ENCODE results near the gene ARSA. TPM values are rescaled to one million over a fixed set of nuclear protein-coding genes. Genes with fewer than 3 reads are reported as not detected.

The ARSA gene
- total and polyA plus RNA-seq, 2 donors (not counting 3 experiments of a cell fraction or from before 2014, with no cell fraction given) = 22.3 to 33.6 TPM

DNA sequence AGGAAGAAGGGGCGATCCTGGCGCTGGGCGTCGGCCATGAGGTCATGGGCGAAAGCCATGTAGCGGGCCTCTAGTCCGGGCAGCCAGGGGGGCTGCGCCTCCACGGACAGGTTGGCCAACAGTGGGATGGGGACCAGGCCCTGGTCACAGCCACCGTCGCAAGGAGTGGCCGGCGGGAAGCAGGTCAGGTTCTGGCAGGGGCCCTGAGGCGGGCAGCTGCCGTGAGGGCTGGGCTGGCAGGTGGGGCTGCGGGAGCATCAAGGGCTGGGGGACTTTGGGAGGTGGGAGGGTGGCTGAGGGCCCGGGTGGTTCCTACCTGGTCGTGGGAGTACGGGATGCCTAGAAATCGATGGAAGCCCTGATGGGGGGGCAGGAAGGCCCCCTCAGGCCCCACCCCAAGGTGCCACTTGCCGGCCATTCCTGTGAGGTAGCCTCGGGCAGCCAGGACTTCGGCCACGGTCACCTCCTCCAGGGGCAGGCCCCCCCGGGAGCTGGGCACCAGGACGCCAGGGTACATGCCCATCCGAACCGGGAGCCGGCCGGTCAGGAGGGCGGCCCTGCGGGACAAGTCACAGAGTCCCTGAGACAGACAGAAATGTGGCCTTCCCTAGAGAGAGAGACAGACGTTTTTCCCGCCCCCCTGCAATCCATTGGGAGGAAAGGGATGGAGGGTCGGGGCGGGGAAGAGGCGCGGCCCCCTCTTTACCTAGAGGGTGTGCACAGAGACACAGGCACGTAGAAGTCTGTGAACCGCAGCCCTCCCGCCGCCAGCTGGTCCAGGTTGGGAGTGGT, 906 bp downstream of the ARSA start:
- TF ChIP-seq, protein P1, sequence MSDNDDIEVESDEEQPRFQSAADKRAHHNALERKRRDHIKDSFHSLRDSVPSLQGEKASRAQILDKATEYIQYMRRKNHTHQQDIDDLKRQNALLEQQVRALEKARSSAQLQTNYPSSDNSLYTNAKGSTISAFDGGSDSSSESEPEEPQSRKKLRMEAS (IDR thresholded peaks at IDR 0.05; ENCODE audit: insufficient read depth, insufficient read length) = no peak
- TF ChIP-seq POLR2AphosphoS5 (IDR thresholded peaks at IDR 0.05; ENCODE audit: insufficient read depth, low read depth, low read length) = no peak
- TF ChIP-seq EZH2 (IDR thresholded peaks at IDR 0.05; ENCODE audit: borderline replicate concordance, low read depth, low read length, severe bottlenecking) = no peak
- TF ChIP-seq, protein P2, sequence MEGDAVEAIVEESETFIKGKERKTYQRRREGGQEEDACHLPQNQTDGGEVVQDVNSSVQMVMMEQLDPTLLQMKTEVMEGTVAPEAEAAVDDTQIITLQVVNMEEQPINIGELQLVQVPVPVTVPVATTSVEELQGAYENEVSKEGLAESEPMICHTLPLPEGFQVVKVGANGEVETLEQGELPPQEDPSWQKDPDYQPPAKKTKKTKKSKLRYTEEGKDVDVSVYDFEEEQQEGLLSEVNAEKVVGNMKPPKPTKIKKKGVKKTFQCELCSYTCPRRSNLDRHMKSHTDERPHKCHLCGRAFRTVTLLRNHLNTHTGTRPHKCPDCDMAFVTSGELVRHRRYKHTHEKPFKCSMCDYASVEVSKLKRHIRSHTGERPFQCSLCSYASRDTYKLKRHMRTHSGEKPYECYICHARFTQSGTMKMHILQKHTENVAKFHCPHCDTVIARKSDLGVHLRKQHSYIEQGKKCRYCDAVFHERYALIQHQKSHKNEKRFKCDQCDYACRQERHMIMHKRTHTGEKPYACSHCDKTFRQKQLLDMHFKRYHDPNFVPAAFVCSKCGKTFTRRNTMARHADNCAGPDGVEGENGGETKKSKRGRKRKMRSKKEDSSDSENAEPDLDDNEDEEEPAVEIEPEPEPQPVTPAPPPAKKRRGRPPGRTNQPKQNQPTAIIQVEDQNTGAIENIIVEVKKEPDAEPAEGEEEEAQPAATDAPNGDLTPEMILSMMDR (IDR thresholded peaks at IDR 0.05; ENCODE audit: extremely low read depth in 1 of 2, insufficient read depth in 1 of 2, low read depth in 1 of 2, low read length in 2 of 2) = no peak
- TF ChIP-seq JUN (IDR thresholded peaks at IDR 0.05; ENCODE audit: borderline replicate concordance, insufficient read depth, insufficient read length, low read depth) = no peak
- TF ChIP-seq FOS (IDR thresholded peaks at IDR 0.05; ENCODE audit: borderline replicate concordance, insufficient read depth, low read length) = no peak
- no peak for TF ChIP-seq POLR2A (IDR thresholded peaks at IDR 0.05; ENCODE audit: low read depth, low read length)
- no peak for TF ChIP-seq MYC (IDR thresholded peaks at IDR 0.05; ENCODE audit: low read depth, low read length)
- no peak for TF ChIP-seq GATA2 (IDR thresholded peaks at IDR 0.05; ENCODE audit: insufficient read depth, insufficient read length, low read depth, low read length)
- ChIA-PET POLR2A (interaction anchor here (1.0 to 1.6 kb wide), 3 partner anchors 46 to 48 kb away, joined by 3 to 4 read pairs (median 4); partner anchors contain the start of gene SHANK3), CTCF (interaction anchor here (0.6 to 4.0 kb wide), 20 partner anchors 15 to 148 kb away, joined by 3 to 26 read pairs (median 4); partner anchors contain the start of genes SCO2 and SHANK3)
- intact Hi-C loops (cut with micrococcal nuclease) = no loop called here
- no peaks in the 10 kb centered on the region for H3K27me3 ChIP-seq (ENCODE audit: control insufficient read depth in 2 of 2, insufficient read depth in 2 of 2, low read length in 2 of 2)
- H3K79me2 ChIP-seq (ENCODE audit: control insufficient read depth, insufficient read depth, low read length) = no peaks in the 10 kb centered on the region
- peak overlapping the region in 2 of 3 experiments; percentile 45 to 56 for H3K4me3 ChIP-seq (replicated peaks in 1 of 3; ENCODE audit: insufficient read depth in 1 of 3, low read depth in 1 of 3, low read length in 3 of 3)
- H3K4me1 ChIP-seq (ENCODE audit: control insufficient read depth, extremely low read depth, insufficient read depth, low read length) = peaks cover 10% of the 10 kb centered on the region
- dilution Hi-C loops (cut with MboI; ENCODE audit: extremely low pct_ligation_motif_present, low sequenced_read_pairs) = no loop called here
- no peak overlapping the region for H3K9ac ChIP-seq (replicated peaks; ENCODE audit: extremely low read depth, insufficient read depth, low read length)
- FAIRE-seq (no peak), DNase-seq (ENCODE audit: low read depth, low spot score) (no peak)
- H4K20me1 ChIP-seq (replicated peaks; ENCODE audit: control insufficient read depth, extremely low read depth, insufficient read depth, low read length) = no peaks in the 10 kb centered on the region
- H2AFZ ChIP-seq (ENCODE audit: low read depth, low read length) = peak overlapping the region; percentile 84
- H3K36me3 ChIP-seq (ENCODE audit: control insufficient read depth in 2 of 2, extremely low read depth in 1 of 2, insufficient read depth in 2 of 2, low read length in 2 of 2) = no peaks in the 10 kb centered on the region
- no TSS peak for BruUV-seq (replicated peaks)
- no peaks in the 10 kb centered on the region for H3K9me1 ChIP-seq (replicated peaks; ENCODE audit: control insufficient read depth, extremely low read depth, insufficient read depth, low read length)
- H3K4me2 ChIP-seq (ENCODE audit: insufficient read depth, low read length) = peak overlapping the region; percentile 60
- H3K9me3 ChIP-seq (replicated peaks; ENCODE audit: control insufficient read depth, insufficient read depth, low read length) = no peaks in the 10 kb centered on the region
- H3K27ac ChIP-seq (ENCODE audit: insufficient read depth, low read depth, low read length) = no peak overlapping the region
